SK-N-MC (cell line): ENCODE data around the gene SEMA3B.
"Not testable (repeated sequence)": the region's sequence is repeated elsewhere in the genome, so short reads cannot be mapped to it uniquely, and the experiment has no call there.

Experiments
- DNase-seq: peaks from one replicate; pipeline ENCODE4 v3.0.0-alpha.2; 2011; ENCODE audit warnings: low read depth, low spot score
- H3K27ac ChIP-seq: fragments of 200-600 bp; sonication (generic); 2 replicates; pipeline ENCODE4 v1.5.1; 2016; ENCODE audit warnings: mixed run types
- H3K36me3 ChIP-seq: fragments of 200-600 bp; sonication (generic); 2 replicates; pipeline ENCODE4 v1.6.1; 2017; ENCODE audit warnings: antibody characterized with exemption, low read length, mixed read lengths; ENCODE audit not compliant: insufficient read depth
- H3K4me3 ChIP-seq: fragments of 200-600 bp; sonication (generic); 2 replicates; pipeline ENCODE4 v1.5.1; 2016
- H3K9ac ChIP-seq: fragments of 200-600 bp; sonication (generic); 2 replicates; pipeline ENCODE4 v1.8.0; 2017; ENCODE audit warnings: mixed run types, mixed read lengths; ENCODE audit not compliant: insufficient read length
- H3K9me3 ChIP-seq: fragments of 200-600 bp; sonication (generic); 2 replicates; pipeline ENCODE4 v1.6.1; 2017; ENCODE audit warnings: low read depth, mild to moderate bottlenecking, antibody characterized with exemption, low read length, moderate library complexity, mixed read lengths
- EZH2 ChIP-seq: fragments of 200-600 bp; sonication (generic); IDR thresholded peaks from one replicate; pipeline ENCODE4 v1.6.1; 2017; ENCODE audit warnings: antibody characterized with exemption
- FOXP2 ChIP-seq: optimal IDR thresholded peaks from 2 replicates; pipeline ENCODE3; 2011; ENCODE audit warnings: mild to moderate bottlenecking, moderate library complexity; ENCODE audit not compliant: insufficient read depth; ENCODE audit errors: extremely low read length, control extremely low read depth
- POLR2AphosphoS5 ChIP-seq: IDR thresholded peaks from 2 replicates; pipeline ENCODE4 v1.6.1; 2012; ENCODE audit warnings: mild to moderate bottlenecking, low read depth, low read length, borderline replicate concordance

SEMA3B gene

DNA sequence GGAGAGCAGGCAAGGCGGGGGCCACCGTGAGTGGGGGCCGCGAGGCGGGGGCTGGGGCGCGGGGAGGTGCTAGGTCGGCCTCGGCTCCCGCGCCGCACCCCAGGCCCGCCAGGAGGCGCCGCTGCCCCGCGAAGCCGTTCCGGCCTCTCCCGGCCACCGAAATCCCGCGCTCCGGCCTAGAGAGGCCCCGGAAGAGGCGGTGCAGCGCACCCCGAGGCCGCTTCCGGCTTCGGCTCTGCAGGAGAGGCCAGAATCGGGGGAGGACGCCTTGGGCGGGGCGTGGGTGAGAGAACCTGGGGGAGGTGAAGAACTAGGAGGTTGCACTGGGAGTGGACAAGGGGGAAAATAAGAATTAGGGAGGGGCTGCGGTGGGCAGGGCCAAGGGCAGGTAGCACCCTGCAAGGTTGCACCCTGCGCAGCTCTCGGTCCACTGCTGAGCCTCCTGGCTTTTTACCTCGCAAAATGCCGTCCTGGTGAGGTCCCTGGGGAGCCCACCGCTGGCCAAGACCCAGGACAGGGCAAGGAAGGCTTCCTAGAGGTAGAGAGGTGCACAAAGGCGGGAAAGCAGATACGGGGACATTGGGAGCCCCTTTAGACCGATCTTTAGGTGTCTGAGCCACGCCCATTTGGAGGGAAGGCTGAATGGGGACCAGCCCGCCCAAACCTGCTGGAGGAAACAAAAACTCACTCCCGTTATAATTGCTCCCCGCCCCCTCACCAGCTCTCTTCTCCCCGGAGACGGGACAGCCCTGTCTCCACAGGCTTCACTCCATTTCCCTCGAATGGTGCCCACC lies 41.4 kb upstream of the SEMA3B start:
- no peaks in the 10 kb centered on the region for H3K9me3 ChIP-seq
- H3K36me3 ChIP-seq, result no peaks in the 10 kb centered on the region
- no peak for DNase-seq
- peak overlapping the region; percentile 73 for H3K9ac ChIP-seq
- TF ChIP-seq EZH2, result no peak
- TF ChIP-seq FOXP2, result peak; percentile 45
- peak; percentile 71 for TF ChIP-seq POLR2AphosphoS5
- H3K27ac ChIP-seq, result peak overlapping the region; percentile 76
- peak overlapping the region; percentile 83 for H3K4me3 ChIP-seq

DNA sequence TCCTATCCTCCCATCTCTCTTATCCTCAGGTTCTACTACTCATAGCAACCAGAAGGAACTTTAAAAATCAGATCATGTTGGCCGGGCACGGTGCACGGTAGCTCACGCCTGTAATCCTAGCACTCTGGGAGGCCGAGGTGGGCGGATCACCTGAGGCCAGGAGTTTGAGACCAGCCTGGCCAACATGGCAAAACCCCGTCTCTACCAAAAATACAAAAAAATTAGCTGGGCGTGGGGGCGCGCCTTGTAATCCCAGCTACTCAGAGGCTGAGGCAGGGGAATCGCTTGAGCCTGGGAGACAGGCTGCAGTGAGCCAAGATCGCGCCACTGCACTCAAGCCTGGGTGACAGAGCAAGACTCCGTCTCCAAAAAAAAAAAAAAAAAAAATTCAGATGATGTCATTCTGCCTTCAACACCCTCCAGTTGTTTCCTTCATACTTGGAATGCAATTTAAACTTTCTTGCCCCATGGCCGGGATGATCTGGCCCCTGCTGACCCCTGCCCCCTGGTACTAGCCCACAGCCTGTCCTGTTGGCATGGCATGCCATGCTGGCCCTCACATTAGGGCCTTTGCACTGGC lies 40.7 kb upstream of the SEMA3B start:
- H3K36me3 ChIP-seq, H3K9me3 ChIP-seq, H3K9ac ChIP-seq, DNase-seq: not testable (repeated sequence)
- H3K27ac ChIP-seq, result peak overlapping the region; percentile 76; the same call in 1 of the 2 replicates
- H3K4me3 ChIP-seq, result peak overlapping the region; percentile 83

GRCh38 chr3:50229490-50229889 lies 39.5 kb upstream of the SEMA3B start:
- no peak for DNase-seq
- TF ChIP-seq FOXP2, result no peak
- TF ChIP-seq EZH2, result no peak
- TF ChIP-seq POLR2AphosphoS5, result no peak
- Histone ChIP-seq H3K4me3 (no peak overlapping the region), H3K9ac (no peak overlapping the region), H3K36me3 (no peaks in the 10 kb centered on the region), H3K27ac (0 out of 2 replicates have a peak overlapping the region, but pooled peaks have one; percentile 19), H3K9me3 (no peaks in the 10 kb centered on the region)

DNA sequence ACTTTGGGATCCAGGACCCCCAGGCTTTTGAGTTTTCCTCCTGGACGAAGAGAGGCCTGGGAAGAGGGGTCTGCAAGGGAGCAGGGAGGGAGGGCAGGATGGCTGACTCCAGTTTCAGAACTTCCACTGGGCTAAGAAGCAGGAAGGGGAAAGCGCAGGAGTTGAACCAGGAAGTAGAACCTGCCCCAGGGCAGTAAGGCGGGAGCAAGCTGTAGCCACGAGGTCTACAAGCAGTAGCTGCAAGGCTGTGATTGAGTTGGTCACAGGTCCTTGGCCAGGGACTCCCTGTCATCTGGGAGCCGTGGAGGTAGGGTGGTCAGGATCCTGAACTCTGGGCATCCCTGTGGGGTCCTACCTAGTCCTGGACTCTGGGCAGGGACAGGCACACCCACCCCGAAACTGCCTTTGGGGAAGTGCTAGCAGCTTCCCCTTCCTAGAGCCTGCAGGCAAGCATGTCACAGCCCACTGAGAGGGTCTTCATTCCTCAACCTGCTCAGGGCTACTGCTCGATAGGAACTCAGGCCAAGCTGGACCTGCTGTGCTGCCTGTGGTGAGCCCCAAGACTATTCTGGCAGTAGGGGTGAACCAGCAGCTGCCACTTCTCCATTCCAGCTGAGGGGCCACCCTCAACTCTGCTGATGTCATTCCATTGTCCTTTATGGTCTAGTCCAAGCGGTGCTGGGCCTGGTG lies 38.7 kb upstream of the SEMA3B start:
- TF ChIP-seq POLR2AphosphoS5 (no peak), FOXP2 (no peak), EZH2 (no peak)
- no peak overlapping the region for H3K9ac ChIP-seq

DNA sequence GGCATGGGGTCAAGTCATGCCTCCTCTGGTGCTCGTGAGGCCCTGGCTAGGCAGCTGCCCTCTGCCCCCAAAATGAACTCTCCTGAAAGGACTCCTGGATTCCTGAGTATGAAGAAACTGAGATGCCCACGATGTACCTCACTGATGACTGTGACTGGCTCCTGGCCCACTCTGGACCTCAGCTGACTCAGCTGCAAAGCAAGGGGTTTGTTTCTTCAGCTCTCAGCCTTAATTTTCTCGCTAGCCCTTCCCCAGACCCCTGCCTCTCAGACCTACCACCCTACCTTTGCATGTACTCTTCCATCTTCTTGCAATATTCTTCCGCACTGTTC lies 38.2 kb upstream of the SEMA3B start:
- no peak overlapping the region for H3K4me3 ChIP-seq
- H3K36me3 ChIP-seq, result no peaks in the 10 kb centered on the region
- no peak overlapping the region for H3K9ac ChIP-seq
- no peaks in the 10 kb centered on the region for H3K9me3 ChIP-seq
- TF ChIP-seq FOXP2, result no peak
- TF ChIP-seq EZH2, result no peak
- no peak for TF ChIP-seq POLR2AphosphoS5
- no peak for DNase-seq
- H3K27ac ChIP-seq, result no peak overlapping the region

More for the DNA sequence above, 38.7 kb upstream of the SEMA3B start:
- H3K36me3 ChIP-seq, result no peaks in the 10 kb centered on the region
- DNase-seq, result no peak
- H3K27ac ChIP-seq, result no peak overlapping the region
- no peak overlapping the region for H3K4me3 ChIP-seq
- no peaks in the 10 kb centered on the region for H3K9me3 ChIP-seq

DNA sequence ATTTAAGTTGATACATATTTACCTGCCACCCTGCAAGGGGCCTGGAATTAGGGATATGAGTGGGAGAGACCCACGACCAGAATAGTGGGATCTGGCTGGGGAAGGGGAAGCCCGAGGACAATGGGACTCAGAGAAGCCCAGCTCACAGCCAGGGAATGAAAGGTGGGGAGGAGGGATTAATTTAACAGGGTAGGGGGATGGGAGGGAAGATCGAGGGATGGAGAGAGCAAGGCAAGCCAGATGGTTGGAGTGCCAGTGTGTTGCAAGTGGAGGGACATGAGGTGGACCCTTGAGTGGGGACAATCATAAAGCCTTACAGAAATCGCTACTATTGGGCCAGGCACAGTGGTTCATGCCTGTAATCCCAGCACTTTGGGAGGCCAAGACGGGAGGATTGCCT lies 37.4 kb upstream of the SEMA3B start:
- Histone ChIP-seq H3K9me3 (no peaks in the 10 kb centered on the region), H3K36me3 (no peaks in the 10 kb centered on the region), H3K9ac (no peak overlapping the region), H3K4me3 (no peak overlapping the region), H3K27ac (no peak overlapping the region)
- no peak for DNase-seq
- TF ChIP-seq EZH2 (no peak), FOXP2 (no peak), POLR2AphosphoS5 (no peak)

DNA sequence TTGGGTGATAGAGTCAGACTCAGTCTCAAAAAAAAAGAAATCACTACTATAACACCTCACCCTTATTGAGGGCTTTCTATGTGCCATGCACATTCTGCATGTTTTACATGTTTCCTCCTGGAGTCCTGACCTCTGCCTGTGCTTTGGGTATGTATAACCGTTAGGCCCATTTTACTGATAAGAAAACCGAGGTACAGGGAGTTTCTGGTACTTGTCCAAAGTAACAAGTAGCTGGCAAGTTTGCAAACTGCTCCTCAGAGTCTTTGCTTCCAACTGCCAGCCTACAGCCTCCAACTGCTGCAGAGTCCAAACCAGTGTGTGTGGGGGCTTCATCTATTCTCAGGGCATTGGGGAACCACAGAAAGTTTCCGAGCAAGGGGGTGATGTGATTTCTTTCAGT lies 36.6 kb upstream of the SEMA3B start:
- Histone ChIP-seq H3K36me3 (no peaks in the 10 kb centered on the region), H3K27ac (no peak overlapping the region), H3K4me3 (no peak overlapping the region), H3K9ac (no peak overlapping the region), H3K9me3 (no peaks in the 10 kb centered on the region)
- DNase-seq, result no peak
- TF ChIP-seq EZH2 (no peak), POLR2AphosphoS5 (no peak), FOXP2 (no peak)

DNA sequence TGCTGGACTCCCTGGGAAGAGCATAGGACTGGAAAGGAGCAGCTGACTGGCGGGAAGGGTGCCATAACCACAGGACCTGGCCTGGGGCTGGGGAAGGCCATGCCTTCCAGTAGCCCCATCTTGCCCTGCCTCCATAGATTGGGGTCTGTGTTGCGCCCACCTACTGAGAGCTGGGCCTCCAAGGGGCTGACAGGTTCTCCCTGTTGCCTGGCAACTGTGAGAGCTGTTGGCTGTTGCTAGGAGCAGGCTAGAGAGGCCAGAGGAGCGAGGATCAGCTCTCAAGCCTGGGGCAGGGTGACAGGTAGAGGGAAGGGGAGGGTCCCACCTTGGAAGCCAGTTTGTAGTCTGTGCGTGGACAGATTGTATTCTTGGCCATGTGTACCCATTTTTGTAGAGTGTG lies 35.8 kb upstream of the SEMA3B start:
- Histone ChIP-seq H3K9me3 (no peaks in the 10 kb centered on the region), H3K4me3 (no peak overlapping the region), H3K27ac (no peak overlapping the region), H3K36me3 (no peaks in the 10 kb centered on the region), H3K9ac (no peak overlapping the region)
- no peak for TF ChIP-seq POLR2AphosphoS5
- TF ChIP-seq EZH2, result no peak
- no peak for TF ChIP-seq FOXP2
- DNase-seq, result no peak
